RKO (cell line): Measurements from ENCODE around the gene ZNF180.
A peak's percentile ranks its signal among the peaks of the same experiment; 100 is the strongest.
"Not testable (repeated sequence)": the region's sequence is repeated elsewhere in the genome, so short reads cannot be mapped to it uniquely, and the experiment has no call there.

Experiments
- DNase-seq: peaks from one replicate; pipeline ENCODE4 v3.0.0-alpha.2; 2016; ENCODE audit warnings: low spot score

ZNF180 gene

GRCh38 chr19:44496711-44497110, 3.6 kb downstream of the ZNF180 start:
- no peak for DNase-seq

GRCh38 chr19:44476559-44477408, 23.5 kb downstream of the ZNF180 start:
- no peak for DNase-seq

- not testable (repeated sequence) for DNase-seq
These were observed 31.6 kb downstream of the ZNF180 start for GRCh38 chr19:44468730-44469129.

- not testable (repeated sequence) for DNase-seq
These were observed 37.6 kb downstream of the ZNF180 start for GRCh38 chr19:44462600-44463286.

- DNase-seq = not testable (repeated sequence)
These were observed 44.3 kb downstream of the ZNF180 start for GRCh38 chr19:44456016-44456415.

- DNase-seq = no peak
These were observed 45.2 kb downstream of the ZNF180 start for GRCh38 chr19:44455100-44455499.

GRCh38 chr19:44452367-44452766, 48.0 kb downstream of the ZNF180 start:
- no peak for DNase-seq

GRCh38 chr19:44451687-44452086, 48.6 kb downstream of the ZNF180 start:
- no peak for DNase-seq

GRCh38 chr19:44447916-44448674, 52.2 kb downstream of the ZNF180 start, which contains the start of gene ZNF229:
ZNF229 (minus strand) TSS chr19:44448472; CDS start chr19:44442847, 5,625 bp downstream.
- DNase-seq = no peak

- no peak for DNase-seq
These were observed 61.9 kb downstream of the ZNF180 start for GRCh38 chr19:44438441-44438840.

- no peak for DNase-seq
These were observed 64.9 kb downstream of the ZNF180 start for GRCh38 chr19:44435441-44435840.

GRCh38 chr19:44430956-44431355, 69.4 kb downstream of the ZNF180 start:
- DNase-seq = peak; percentile 85
